NCI-H146 treated with DMSO at 0.1 percent for 48 hours (cell line): ENCODE results near the gene RNF168.
"Not testable (repeated sequence)": the region's sequence is repeated elsewhere in the genome, so short reads cannot be mapped to it uniquely, and the experiment has no call there.

Source experiments
- DNase-seq: peaks from one replicate; lab custom pipeline; 2025; ENCODE audit not compliant: unreplicated experiment; lab: John Stamatoyannopoulos, UW

The RNF168 gene

GRCh38 chr3:196472286-196472685 is 31.3 kb downstream of the RNF168 start:
- DNase-seq = no peak

GRCh38 chr3:196471551-196471950 is 32.0 kb downstream of the RNF168 start:
- no peak for DNase-seq

- not testable (repeated sequence) for DNase-seq
Observed at GRCh38 chr3:196470182-196470581, 33.4 kb downstream of the RNF168 start.

GRCh38 chr3:196463804-196464203 is 39.8 kb downstream of the RNF168 start:
- no peak for DNase-seq

- DNase-seq = no peak
Observed at GRCh38 chr3:196463478-196463756, 40.2 kb downstream of the RNF168 start.

GRCh38 chr3:196462680-196463477 is 40.7 kb downstream of the RNF168 start:
- DNase-seq = not testable (repeated sequence)

- DNase-seq = no peak
Observed at GRCh38 chr3:196458063-196458462, 45.5 kb downstream of the RNF168 start.

GRCh38 chr3:196457470-196457869 is 46.1 kb downstream of the RNF168 start:
- DNase-seq = not testable (repeated sequence)

GRCh38 chr3:196454935-196455334 is 48.6 kb downstream of the RNF168 start:
- DNase-seq = no peak

- DNase-seq = not testable (repeated sequence)
Observed at GRCh38 chr3:196445391-196445790, 58.2 kb downstream of the RNF168 start.

GRCh38 chr3:196444500-196444894 is 59.1 kb downstream of the RNF168 start:
- no peak for DNase-seq

GRCh38 chr3:196440696-196441095 is 62.9 kb downstream of the RNF168 start:
- no peak for DNase-seq

GRCh38 chr3:196440041-196440537 is 63.5 kb downstream of the RNF168 start:
- DNase-seq = no peak

GRCh38 chr3:196432137-196432879 is 71.3 kb downstream of the RNF168 start, which contains the start of gene UBXN7:
Gene UBXN7 (minus strand): TSS chr3:196432427. CDS start chr3:196432399, 28 bp downstream.
- peak; percentile 86 for DNase-seq

- DNase-seq = peak; percentile 14
Observed at GRCh38 chr3:196431181-196432136, 72.1 kb downstream of the RNF168 start.

- DNase-seq = no peak
Observed at GRCh38 chr3:196428041-196428440, 75.5 kb downstream of the RNF168 start.

- DNase-seq = not testable (repeated sequence)
Observed at GRCh38 chr3:196424421-196424820, 79.1 kb downstream of the RNF168 start.

- DNase-seq = no peak
Observed at GRCh38 chr3:196423044-196423781, 80.4 kb downstream of the RNF168 start.

GRCh38 chr3:196421668-196422067 is 81.9 kb downstream of the RNF168 start:
- not testable (repeated sequence) for DNase-seq

GRCh38 chr3:196419386-196419785 is 84.2 kb downstream of the RNF168 start:
- DNase-seq = no peak
